Small intestine (tissue), 16 donors: ENCODE measurements around the gene EIF4B. TPM values are rescaled to one million over a fixed set of nuclear protein-coding genes. Genes with fewer than 3 reads are reported as not detected.
A peak's percentile ranks its signal among the peaks of the same experiment; 100 is the strongest.

Source experiments
- DNase-seq, 2 donors: peaks; one replicate each; pipeline versions ENCODE4 v3.0.0 to v3.0.0-alpha.2; 2013
- FAIRE-seq: peaks from 2 replicates; lab custom pipeline; 2012; peaks lifted over from hg19 to GRCh38; lab: Jason Lieb, UNC
- H3K27ac ChIP-seq, 3 donors: one replicate each; pipeline ENCODE4 v1.5.1; 2013; ENCODE audit warnings: low read length in 2 of 3, mild to moderate bottlenecking in 2 of 3, control low read depth in 1 of 3, inconsistent platforms in 1 of 3, low read depth in 1 of 3, moderate library complexity in 1 of 3
- H3K27me3 ChIP-seq, 3 donors: one replicate each; pipeline ENCODE4 v1.6.1; 2013; ENCODE audit warnings: low read length in 3 of 3, inconsistent platforms in 1 of 3; ENCODE audit not compliant: control insufficient read depth in 3 of 3, insufficient read depth in 3 of 3
- H3K36me3 ChIP-seq, 3 donors: one replicate each; pipeline ENCODE4 v1.6.1; 2013; ENCODE audit warnings: low read length in 3 of 3, inconsistent platforms in 1 of 3, low read depth in 1 of 3, mild to moderate bottlenecking in 1 of 3, moderate library complexity in 1 of 3; ENCODE audit not compliant: control insufficient read depth in 3 of 3, insufficient read depth in 2 of 3
- H3K4me1 ChIP-seq, 3 donors: one replicate each; pipeline ENCODE4 v1.6.1; 2013; ENCODE audit warnings: low read length in 2 of 3, inconsistent platforms in 1 of 3, low read depth in 1 of 3, mild to moderate bottlenecking in 1 of 3, moderate library complexity in 1 of 3; ENCODE audit not compliant: control insufficient read depth in 3 of 3, insufficient read depth in 2 of 3
- H3K4me3 ChIP-seq, 3 donors: one replicate each; pipeline ENCODE4 v1.5.1; 2013; ENCODE audit warnings: low read length in 3 of 3, control low read depth in 1 of 3, inconsistent platforms in 1 of 3, low read depth in 1 of 3, mild to moderate bottlenecking in 1 of 3, moderate library complexity in 1 of 3
- H3K9me3 ChIP-seq, 2 donors: one replicate each; pipeline ENCODE4 v1.6.1; 2013; ENCODE audit warnings: low read depth in 1 of 2, low read length in 1 of 2; ENCODE audit not compliant: control insufficient read depth in 2 of 2, insufficient read depth in 1 of 2
- WGBS, 3 donors: extraction: QIAGEN DNeasy Blood & Tissue Kit; methylation state at CpG; one replicate each; pipeline ENCODE4 v1.1.7; 2013; 5-methylcytosine and 5-hydroxymethylcytosine counted together
- long read RNA-seq, 10 donors: transcript quantifications; one replicate each; lab custom pipeline, GENCODE V29; 2026
- polyA plus RNA-seq, 4 donors: library from polyadenylated mRNA; stranded (reverse) in 3 of 4; unstranded in 1 of 4; fragments of 200-250 nt in 3 of 4; fragments of 120-200 nt in 1 of 4; gene quantifications; one replicate each; pipeline versions ENCODE4 v1.2.1 to v1.2.3, GENCODE V29; 2013
- donor health status: healthy with polysubstance abuse.
- donor health status: control.
- donor health status: control.
- donor health status: Bipolar disorder and iron deficiency.
- donor health status: healthy.

The EIF4B gene, protein sequence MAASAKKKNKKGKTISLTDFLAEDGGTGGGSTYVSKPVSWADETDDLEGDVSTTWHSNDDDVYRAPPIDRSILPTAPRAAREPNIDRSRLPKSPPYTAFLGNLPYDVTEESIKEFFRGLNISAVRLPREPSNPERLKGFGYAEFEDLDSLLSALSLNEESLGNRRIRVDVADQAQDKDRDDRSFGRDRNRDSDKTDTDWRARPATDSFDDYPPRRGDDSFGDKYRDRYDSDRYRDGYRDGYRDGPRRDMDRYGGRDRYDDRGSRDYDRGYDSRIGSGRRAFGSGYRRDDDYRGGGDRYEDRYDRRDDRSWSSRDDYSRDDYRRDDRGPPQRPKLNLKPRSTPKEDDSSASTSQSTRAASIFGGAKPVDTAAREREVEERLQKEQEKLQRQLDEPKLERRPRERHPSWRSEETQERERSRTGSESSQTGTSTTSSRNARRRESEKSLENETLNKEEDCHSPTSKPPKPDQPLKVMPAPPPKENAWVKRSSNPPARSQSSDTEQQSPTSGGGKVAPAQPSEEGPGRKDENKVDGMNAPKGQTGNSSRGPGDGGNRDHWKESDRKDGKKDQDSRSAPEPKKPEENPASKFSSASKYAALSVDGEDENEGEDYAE
- 100 to 1,000 TPM; 160 to 422 (median 206) TPM for polyA plus RNA-seq
- long read RNA-seq, donor 1, full-length matches to known transcripts: 104 of 336 reads
- long read RNA-seq, donor 1, partial matches to known transcripts: 232 of 336 reads
- long read RNA-seq, donor 1, other reads (novel, unspliced or antisense): 0 of 336 reads
- long read RNA-seq, donor 2, full-length matches to known transcripts: 30 of 52 reads
- long read RNA-seq, donor 2, partial matches to known transcripts: 22 of 52 reads
- long read RNA-seq, donor 2, other reads (novel, unspliced or antisense): 0 of 52 reads
- long read RNA-seq, donor 3, full-length matches to known transcripts: 21 of 165 reads
- long read RNA-seq, donor 3, partial matches to known transcripts: 144 of 165 reads
- long read RNA-seq, donor 3, other reads (novel, unspliced or antisense): 0 of 165 reads
- long read RNA-seq, donor 4, full-length matches to known transcripts: 2 of 2 reads
- long read RNA-seq, donor 4, partial matches to known transcripts: 0 of 2 reads
- long read RNA-seq, donor 4, other reads (novel, unspliced or antisense): 0 of 2 reads
- long read RNA-seq, donor 5, partial matches to known transcripts: 13 of 14 reads
- long read RNA-seq, donor 5, other reads (novel, unspliced or antisense): 0 of 14 reads
- long read RNA-seq, donor 6, full-length matches to known transcripts: 55 of 123 reads
- long read RNA-seq, donor 6, partial matches to known transcripts: 68 of 123 reads
- long read RNA-seq, donor 6, other reads (novel, unspliced or antisense): 0 of 123 reads
- long read RNA-seq, donor 7: 0 reads
- long read RNA-seq, donor 8, full-length matches to known transcripts: 4 of 11 reads
- long read RNA-seq, donor 8, partial matches to known transcripts: 7 of 11 reads
- long read RNA-seq, donor 8, other reads (novel, unspliced or antisense): 0 of 11 reads
- long read RNA-seq, donor 9, full-length matches to known transcripts: 18 of 26 reads
- long read RNA-seq, donor 9, partial matches to known transcripts: 8 of 26 reads
- long read RNA-seq, donor 9, other reads (novel, unspliced or antisense): 0 of 26 reads
- long read RNA-seq, donor 10, full-length matches to known transcripts: 68 of 183 reads
- long read RNA-seq, donor 10, partial matches to known transcripts: 115 of 183 reads
- long read RNA-seq, donor 10, other reads (novel, unspliced or antisense): 0 of 183 reads

DNA sequence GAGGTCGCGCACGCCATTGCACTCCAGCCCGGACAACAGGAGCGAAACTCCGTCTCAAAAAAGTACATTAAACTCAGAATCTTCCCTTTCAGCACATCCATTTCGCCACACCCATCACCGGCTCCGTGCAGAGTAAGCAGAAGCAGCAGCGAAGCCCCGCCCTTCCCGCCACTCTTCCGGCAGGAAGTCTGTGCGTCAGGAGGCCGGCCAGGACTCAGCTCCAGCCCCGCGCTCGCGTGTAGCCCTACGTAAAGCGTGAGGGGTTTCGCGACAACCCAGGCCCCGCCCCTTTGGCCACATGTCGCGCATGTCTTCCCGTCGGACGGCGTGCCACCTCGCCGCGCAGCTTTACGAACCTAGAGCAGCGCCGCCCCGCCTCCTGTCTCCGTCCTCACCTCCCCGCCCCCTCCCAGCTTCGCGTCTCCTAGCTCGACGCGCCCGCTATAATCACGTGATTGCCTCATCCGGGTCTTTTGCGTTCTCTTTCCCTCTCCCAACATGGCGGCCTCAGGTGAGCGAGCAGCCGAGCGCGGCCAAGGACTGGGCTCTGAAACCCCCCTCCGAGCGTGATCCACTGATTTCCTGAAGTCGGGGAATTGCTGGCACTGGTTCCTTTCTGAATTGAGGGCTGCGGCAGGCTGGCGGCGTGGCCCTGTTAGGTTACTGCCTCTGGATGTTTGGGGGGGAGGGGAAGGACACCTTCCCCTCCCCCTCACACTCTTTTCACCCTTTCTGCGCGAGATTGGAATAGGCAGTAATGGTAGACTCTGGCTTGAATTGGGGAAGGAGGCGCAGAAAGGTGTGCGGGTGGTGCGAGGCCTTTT is at the start of gene EIF4B:
Gene EIF4B, plus strand, starts transcription at position 471 of the 824 bp plus-strand sequence. Its CDS starts 28 bp downstream, at position 499.
- H3K4me1 ChIP-seq: peaks cover 8 to 26% (median 17%) of the 10 kb centered on the region in 3 donors
- H3K27me3 ChIP-seq: no peaks in the 10 kb centered on the region
- 0 to 1% (median 0%) methylated on average over 58 to 64 of the region's 64 CpGs for WGBS, 3 donors
- DNase-seq (peak; percentile 100), FAIRE-seq (no peak)
- peak within 1 kb of the TSS; percentile 81 to 87 (median 85) for H3K4me3 ChIP-seq
- H3K27ac ChIP-seq: peak within 1 kb of the TSS; percentile 41 to 96 (median 92)
- no peaks in the 10 kb centered on the region for H3K9me3 ChIP-seq
- H3K36me3 ChIP-seq: peaks cover 0 to 15% (median 0%) of the 10 kb centered on the region in 3 donors

DNA sequence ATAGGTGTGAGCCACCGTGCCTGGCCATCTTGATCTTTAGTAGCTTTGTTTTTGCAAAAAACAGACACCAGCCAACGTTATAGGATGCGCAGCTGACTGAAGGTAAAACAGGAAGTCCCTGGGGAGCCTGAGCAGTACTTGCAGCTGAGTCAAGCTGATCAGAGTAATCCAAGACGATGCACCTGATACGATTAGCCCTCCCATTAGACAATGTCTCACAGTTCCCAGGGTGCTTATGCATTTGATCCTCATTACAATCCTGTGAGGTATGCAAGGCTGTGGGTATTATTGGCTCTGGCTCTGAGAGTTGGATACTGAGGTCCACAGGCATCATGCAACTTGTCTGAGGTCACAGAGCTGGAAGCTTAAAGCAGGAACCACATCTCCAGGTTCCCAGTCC is 49.3 kb upstream of the EIF4B start:
- Histone ChIP-seq H3K27ac (no peak overlapping the region), H3K4me3 (no peak overlapping the region), H3K36me3 (peaks cover 0 to 16% (median 2%) of the 10 kb centered on the region in 3 donors), H3K9me3 (no peaks in the 10 kb centered on the region), H3K27me3 (no peaks in the 10 kb centered on the region), H3K4me1 (peaks cover 0 to 5% (median 0%) of the 10 kb centered on the region in 3 donors)
- peak in 1 of 2 donors; percentile 29 for DNase-seq
- FAIRE-seq: no peak
- 21 to 33% (median 24%) methylated on average over 5 of the region's 5 CpGs for WGBS, 3 donors

DNA sequence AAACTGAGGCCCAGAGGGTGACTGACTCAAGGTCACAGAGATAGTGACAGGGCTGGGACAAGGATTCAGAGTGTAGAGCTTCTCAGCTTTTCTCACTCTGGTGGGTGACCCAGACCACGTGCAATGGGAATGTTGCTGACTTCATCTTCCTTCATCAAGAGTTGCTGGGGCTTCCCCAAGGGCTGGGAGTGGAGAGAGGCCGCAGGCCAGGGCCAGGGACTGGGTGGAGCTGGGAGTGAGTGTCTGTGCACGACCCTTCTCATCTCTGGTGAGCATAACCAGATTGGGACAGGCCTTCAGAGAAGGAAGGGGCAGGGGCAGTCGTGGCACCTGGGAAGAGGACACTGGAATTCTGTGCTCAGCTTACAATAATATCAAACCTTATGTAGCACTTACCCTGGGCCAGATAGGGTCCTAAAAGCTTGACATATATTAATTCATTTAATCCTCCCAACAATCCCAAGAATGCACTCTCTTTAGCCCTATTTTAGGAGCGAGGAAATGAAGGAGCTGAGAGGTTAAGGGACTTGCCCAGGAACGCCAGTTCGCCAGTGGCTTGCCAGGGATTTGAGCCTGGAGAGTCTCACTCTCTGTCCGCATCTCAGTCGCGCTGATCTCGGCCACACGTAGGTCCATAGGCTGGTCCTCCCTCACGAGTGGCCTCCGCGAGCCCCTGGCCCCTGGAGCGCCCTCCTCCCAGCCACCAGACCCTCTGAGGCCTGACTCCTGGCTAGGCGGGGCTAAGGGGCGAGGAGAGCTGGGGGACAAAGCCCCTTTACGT is 41.5 kb upstream of the EIF4B start:
- Histone ChIP-seq H3K4me1 (peaks cover 0 to 13% (median 3%) of the 10 kb centered on the region in 3 donors), H3K27me3 (peaks cover 0 to 3% (median 0%) of the 10 kb centered on the region in 3 donors), H3K36me3 (no peaks in the 10 kb centered on the region), H3K9me3 (no peaks in the 10 kb centered on the region), H3K27ac (peak overlapping the region in 1 of 3 donors; percentile 29), H3K4me3 (peak overlapping the region in 2 of 3 donors; percentile 28 to 38)
- no peak for FAIRE-seq
- WGBS, 3 donors: 49 to 58% (median 52%) methylated on average over 19 of the region's 19 CpGs
- DNase-seq: no peak

DNA sequence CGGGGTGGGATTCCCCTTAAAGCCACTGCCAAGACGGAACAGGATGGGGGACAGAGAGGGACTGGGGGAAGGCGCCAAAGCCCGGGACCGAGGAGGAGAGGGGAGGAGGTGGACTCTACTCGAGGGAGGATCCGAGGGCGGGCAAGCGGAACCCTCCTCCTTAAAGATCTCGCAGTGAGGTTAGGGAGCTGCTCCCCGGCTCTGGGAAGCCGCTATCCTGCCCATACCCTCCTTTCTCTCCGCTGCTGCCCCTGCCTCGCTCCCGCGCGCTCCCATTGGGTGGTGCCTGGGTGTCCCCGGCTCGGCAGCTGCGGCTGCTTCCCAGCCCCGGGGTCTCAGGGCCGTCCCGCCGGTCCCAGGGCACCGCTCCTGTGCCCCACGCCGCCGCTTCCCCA is 40.9 kb upstream of the EIF4B start:
- Histone ChIP-seq H3K9me3 (no peaks in the 10 kb centered on the region), H3K4me1 (peaks cover 1 to 19% (median 3%) of the 10 kb centered on the region in 3 donors), H3K27me3 (peaks cover 0 to 3% (median 0%) of the 10 kb centered on the region in 3 donors), H3K4me3 (peak overlapping the region in 2 of 3 donors; percentile 38 to 65), H3K27ac (peak overlapping the region in 2 of 3 donors; percentile 29 to 73), H3K36me3 (no peaks in the 10 kb centered on the region)
- DNase-seq (peak; percentile 61 to 74), FAIRE-seq (no peak)
- WGBS, 3 donors: 4 to 7% (median 5%) methylated on average over 26 to 28 of the region's 28 CpGs

DNA sequence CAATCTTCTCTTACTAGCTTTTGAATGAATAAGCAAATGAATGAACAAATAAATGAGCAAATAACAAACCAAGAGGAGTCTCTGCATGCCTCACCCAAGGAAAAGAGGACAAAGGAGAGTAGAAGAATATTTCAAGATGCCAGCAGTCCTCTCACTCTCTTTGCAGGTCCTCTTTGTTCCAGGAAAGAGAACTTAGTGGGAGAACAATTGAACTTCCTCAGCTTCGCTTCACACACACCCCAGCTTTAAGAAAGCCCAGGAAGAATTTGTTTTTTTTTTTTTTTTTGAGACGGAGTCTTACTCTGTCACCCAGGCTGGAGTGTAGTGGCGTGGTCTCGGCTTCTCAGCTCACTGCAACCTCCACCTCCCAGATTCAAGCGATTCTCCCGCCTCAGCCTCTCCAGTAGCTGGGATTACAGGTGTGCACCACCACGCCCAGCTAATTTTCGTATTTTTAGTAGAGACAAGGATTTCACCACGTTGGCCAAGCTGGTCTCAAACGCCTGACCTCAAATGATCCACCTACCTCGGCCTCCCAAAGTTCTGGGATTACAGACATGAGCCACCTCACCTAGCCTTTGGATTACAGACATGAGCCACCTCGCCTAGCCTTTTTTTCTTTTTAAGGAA is 37.0 kb upstream of the EIF4B start:
- no peaks in the 10 kb centered on the region for H3K36me3 ChIP-seq
- FAIRE-seq (no peak), DNase-seq (no peak)
- no peak overlapping the region for H3K4me3 ChIP-seq
- no peaks in the 10 kb centered on the region for H3K9me3 ChIP-seq
- H3K27me3 ChIP-seq: peaks cover 0 to 3% (median 0%) of the 10 kb centered on the region in 3 donors
- peak overlapping the region in 2 of 3 donors; percentile 81 to 96 for H3K27ac ChIP-seq
- peaks cover 3 to 35% (median 5%) of the 10 kb centered on the region in 3 donors for H3K4me1 ChIP-seq
- WGBS, 3 donors: 60 to 71% (median 63%) methylated on average over 12 of the region's 12 CpGs

DNA sequence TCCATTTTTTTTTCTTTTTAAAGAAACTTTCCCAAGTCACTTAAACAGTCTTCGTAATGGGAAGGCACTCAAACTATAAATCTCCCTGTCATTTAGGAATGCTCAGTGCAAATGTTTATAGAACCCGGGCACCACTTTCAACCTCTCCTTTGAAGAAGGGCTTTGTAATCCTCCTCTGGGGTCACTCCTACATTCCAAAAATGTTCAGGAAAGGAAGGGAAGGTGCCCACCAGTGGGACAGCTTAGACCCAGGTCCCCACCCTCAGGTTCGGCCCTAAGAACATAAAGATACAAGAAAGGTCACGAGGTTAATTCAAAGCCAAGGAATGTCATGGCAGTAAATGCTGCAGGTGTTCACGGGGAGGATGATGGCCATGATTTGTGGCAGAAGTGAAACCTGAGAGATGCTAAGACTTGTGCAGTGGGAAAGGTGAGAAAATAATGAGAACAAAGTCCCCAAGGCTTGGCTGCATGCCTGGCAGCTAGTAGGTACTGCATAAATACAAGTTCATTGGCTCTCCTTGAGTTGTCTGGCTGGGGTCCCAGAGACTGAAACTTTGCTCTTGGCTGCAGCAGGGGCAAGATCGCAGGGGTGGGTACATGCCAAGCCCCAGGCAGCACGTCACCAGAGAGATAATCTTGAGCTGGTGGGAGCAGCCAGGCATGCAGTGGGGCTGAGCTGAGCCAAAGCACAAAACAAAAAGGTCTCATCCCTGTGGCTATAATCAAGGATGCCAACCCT is 36.3 kb upstream of the EIF4B start:
- Histone ChIP-seq H3K27me3 (peaks cover 0 to 3% (median 0%) of the 10 kb centered on the region in 3 donors), H3K4me3 (no peak overlapping the region), H3K27ac (peak overlapping the region; percentile 83 to 96 (median 92)), H3K36me3 (no peaks in the 10 kb centered on the region), H3K9me3 (no peaks in the 10 kb centered on the region), H3K4me1 (peaks cover 3 to 33% (median 7%) of the 10 kb centered on the region in 3 donors)
- FAIRE-seq (no peak), DNase-seq (peak; percentile 91 to 97)
- 5 to 38% (median 24%) methylated on average over 7 of the region's 7 CpGs for whole genome bisulfite sequencing, 3 donors
